NT2/D1 (cell line): ENCODE measurements around the gene ALPI.

ENCODE experiments used
- DNase-seq: peaks from one replicate; pipeline ENCODE4 v3.0.0-alpha.2; 2011; ENCODE audit warnings: low read depth, low spot score
- H3K27me3 ChIP-seq: 2 replicates; pipeline ENCODE4 v1.6.0; 2011; ENCODE audit warnings: mild to moderate bottlenecking; ENCODE audit not compliant: insufficient read length, insufficient read depth
- H3K36me3 ChIP-seq: 2 replicates; pipeline ENCODE4 v1.6.1; 2011; ENCODE audit warnings: mild to moderate bottlenecking, low read length, mixed read lengths; ENCODE audit not compliant: insufficient read depth, insufficient read length
- H3K4me1 ChIP-seq: 2 replicates; pipeline ENCODE4 v1.5.1; 2011; ENCODE audit not compliant: insufficient read depth, insufficient read length
- H3K4me3 ChIP-seq: 2 replicates; pipeline ENCODE4 v1.5.1; 2011; ENCODE audit warnings: low read depth; ENCODE audit not compliant: insufficient read length
- H3K9ac ChIP-seq: 2 replicates; pipeline ENCODE4 v1.6.0; 2011; ENCODE audit warnings: low read depth; ENCODE audit not compliant: insufficient read length
- H3K9me3 ChIP-seq: 2 replicates; pipeline ENCODE4 v1.5.1; 2011; ENCODE audit warnings: mild to moderate bottlenecking, low read length; ENCODE audit not compliant: insufficient read depth
- SUZ12 ChIP-seq: IDR thresholded peaks from 2 replicates; pipeline ENCODE4 v1.6.1; 2011; ENCODE audit not compliant: insufficient read length, insufficient read depth; ENCODE audit errors: extremely low read depth
- YY1 ChIP-seq: IDR thresholded peaks from 2 replicates; pipeline ENCODE4 v1.6.1; 2011; ENCODE audit not compliant: insufficient read length, insufficient read depth
- ZNF274 ChIP-seq: IDR thresholded peaks from 2 replicates; pipeline ENCODE4 v1.6.1; 2011; ENCODE audit warnings: mild to moderate bottlenecking, low read depth, low read length

ALPI gene

GRCh38 chr2:232488721-232489300 lies 32.9 kb downstream of the ALPI start:
- Histone ChIP-seq H3K4me1 (peaks cover 41% of the 10 kb centered on the region), H3K9me3 (no peaks in the 10 kb centered on the region), H3K9ac (peak overlapping the region; percentile 39), H3K4me3 (no peak overlapping the region), H3K27me3 (peaks cover 59% of the 10 kb centered on the region), H3K36me3 (no peaks in the 10 kb centered on the region)
- TF ChIP-seq SUZ12 (no peak), ZNF274 (no peak), YY1 (no peak)
- DNase-seq: no peak

GRCh38 chr2:232489516-232490220 lies 33.7 kb downstream of the ALPI start:
- no peak for TF ChIP-seq YY1
- TF ChIP-seq ZNF274: no peak
- TF ChIP-seq SUZ12: no peak
- Histone ChIP-seq H3K27me3 (peaks cover 50% of the 10 kb centered on the region), H3K36me3 (no peaks in the 10 kb centered on the region), H3K4me3 (no peak overlapping the region), H3K9ac (no peak overlapping the region), H3K9me3 (no peaks in the 10 kb centered on the region), H3K4me1 (peaks cover 43% of the 10 kb centered on the region)
- DNase-seq: no peak

GRCh38 chr2:232490221-232491138 lies 34.5 kb downstream of the ALPI start:
- DNase-seq: no peak
- H3K9ac ChIP-seq: no peak overlapping the region

GRCh38 chr2:232491139-232491780 lies 35.3 kb downstream of the ALPI start:
- TF ChIP-seq SUZ12 (no peak), YY1 (no peak), ZNF274 (no peak)
- no peak overlapping the region for H3K4me3 ChIP-seq
- H3K9ac ChIP-seq: no peak overlapping the region
- H3K27me3 ChIP-seq: peaks cover 34% of the 10 kb centered on the region
- no peaks in the 10 kb centered on the region for H3K36me3 ChIP-seq
- H3K4me1 ChIP-seq: peaks cover 39% of the 10 kb centered on the region
- no peaks in the 10 kb centered on the region for H3K9me3 ChIP-seq
- no peak for DNase-seq

More at GRCh38 chr2:232490221-232491138, 34.5 kb downstream of the ALPI start:
- no peak for TF ChIP-seq ZNF274
- TF ChIP-seq SUZ12: no peak
- TF ChIP-seq YY1: no peak
- Histone ChIP-seq H3K4me1 (peaks cover 40% of the 10 kb centered on the region), H3K36me3 (no peaks in the 10 kb centered on the region), H3K4me3 (no peak overlapping the region), H3K27me3 (peaks cover 42% of the 10 kb centered on the region), H3K9me3 (no peaks in the 10 kb centered on the region)

GRCh38 chr2:232492236-232492848 lies 36.4 kb downstream of the ALPI start:
- Histone ChIP-seq H3K4me1 (peaks cover 31% of the 10 kb centered on the region), H3K9me3 (no peaks in the 10 kb centered on the region), H3K4me3 (no peak overlapping the region), H3K27me3 (peaks cover 23% of the 10 kb centered on the region), H3K9ac (no peak overlapping the region), H3K36me3 (no peaks in the 10 kb centered on the region)
- TF ChIP-seq ZNF274: no peak
- TF ChIP-seq SUZ12: no peak
- no peak for TF ChIP-seq YY1
- no peak for DNase-seq

GRCh38 chr2:232492963-232493700 lies 37.2 kb downstream of the ALPI start:
- Histone ChIP-seq H3K36me3 (no peaks in the 10 kb centered on the region), H3K9me3 (no peaks in the 10 kb centered on the region), H3K4me1 (peaks cover 30% of the 10 kb centered on the region), H3K27me3 (peaks cover 16% of the 10 kb centered on the region), H3K9ac (no peak overlapping the region), H3K4me3 (no peak overlapping the region)
- TF ChIP-seq YY1: no peak
- no peak for TF ChIP-seq ZNF274
- no peak for TF ChIP-seq SUZ12
- no peak for DNase-seq
